Right renal cortex interstitium (tissue), 3 donors: Measurements from ENCODE around the gene GPR157. TPM values are rescaled to one million over a fixed set of nuclear protein-coding genes. Genes with fewer than 3 reads are reported as not detected.
"Not testable (repeated sequence)": the region's sequence is repeated elsewhere in the genome, so short reads cannot be mapped to it uniquely, and the experiment has no call there.

Experiments used
- DNase-seq, 3 donors: peaks; one replicate each; pipeline ENCODE4 v3.0.0-alpha.2; 2013; ENCODE audit warnings: low read depth in 3 of 3, low spot score in 2 of 3
- polyA plus RNA-seq, 3 donors: library from polyadenylated mRNA; unstranded; fragments of 120-200 nt; gene quantifications; one replicate each; pipeline ENCODE4 v1.2.1, GENCODE V29; 2013; ENCODE audit not compliant: insufficient read length in 3 of 3

GPR157 gene
- polyA plus RNA-seq, 3 donors: 1.0 to 1.5 (median 1.4) TPM

- DNase-seq: no peak
Observed at GRCh38 chr1:9149151-9149550, 20.2 kb upstream of the GPR157 start.

- no peak for DNase-seq
Observed at GRCh38 chr1:9146156-9146555, 17.3 kb upstream of the GPR157 start.

GRCh38 chr1:9145714-9146113 is 16.8 kb upstream of the GPR157 start:
- no peak for DNase-seq

- DNase-seq: no peak
Observed at GRCh38 chr1:9145021-9145668, 16.2 kb upstream of the GPR157 start.

- not testable (repeated sequence) for DNase-seq
Observed at GRCh38 chr1:9144494-9144893, 15.6 kb upstream of the GPR157 start.

GRCh38 chr1:9143250-9143649 is 14.3 kb upstream of the GPR157 start:
- DNase-seq: no peak

- no peak for DNase-seq
Observed at GRCh38 chr1:9139930-9140329, 11.0 kb upstream of the GPR157 start.

GRCh38 chr1:9136932-9137331 is 8.0 kb upstream of the GPR157 start:
- no peak for DNase-seq

- no peak for DNase-seq
Observed at GRCh38 chr1:9135073-9135836, 6.4 kb upstream of the GPR157 start.

- DNase-seq: no peak
Observed at GRCh38 chr1:9133870-9134585, 5.1 kb upstream of the GPR157 start.

GRCh38 chr1:9129266-9130041 is 552 bp upstream of the GPR157 start:
- DNase-seq: no peak

- DNase-seq: no peak
Observed at GRCh38 chr1:9128166-9128519, 759 bp downstream of the GPR157 start.

GRCh38 chr1:9127395-9128165 is 1.3 kb downstream of the GPR157 start:
- DNase-seq: no peak

GRCh38 chr1:9126511-9126910 is 2.4 kb downstream of the GPR157 start:
- DNase-seq: no peak

- DNase-seq: not testable (repeated sequence)
Observed at GRCh38 chr1:9125847-9126246, 3.1 kb downstream of the GPR157 start.

- DNase-seq: no peak
Observed at GRCh38 chr1:9125325-9125724, 3.6 kb downstream of the GPR157 start.

GRCh38 chr1:9124389-9124788 is 4.5 kb downstream of the GPR157 start:
- DNase-seq: not testable (repeated sequence)

- not testable (repeated sequence) for DNase-seq
Observed at GRCh38 chr1:9123665-9124064, 5.2 kb downstream of the GPR157 start.

- DNase-seq: no peak
Observed at GRCh38 chr1:9121496-9122409, 7.1 kb downstream of the GPR157 start.
